Liver (tissue), 9 donors: ENCODE results near the gene RNF149. TPM values are rescaled to one million over a fixed set of nuclear protein-coding genes. Genes with fewer than 3 reads are reported as not detected.

Experiments used
- DNase-seq: peaks from one replicate; pipeline ENCODE4 v3.0.0-alpha.2; 2017; ENCODE audit warnings: low spot score
- H3K27ac ChIP-seq, 2 donors: one replicate each; pipeline ENCODE4 v1.7.0; 2013; ENCODE audit warnings: inconsistent platforms in 2 of 2, low read length in 2 of 2, control low read depth in 1 of 2, low read depth in 1 of 2, mild to moderate bottlenecking in 1 of 2
- H3K27me3 ChIP-seq, 4 donors: one replicate each; pipeline versions ENCODE4 v1.6.1 to v1.7.0; 2013; ENCODE audit warnings: low read length in 3 of 4, inconsistent platforms in 1 of 4, mild to moderate bottlenecking in 1 of 4, moderate library complexity in 1 of 4; ENCODE audit not compliant: control insufficient read depth in 4 of 4, insufficient read depth in 4 of 4
- H3K36me3 ChIP-seq, 4 donors: one replicate each; pipeline versions ENCODE4 v1.6.1 to v1.7.0; 2013; ENCODE audit warnings: low read length in 3 of 4, mild to moderate bottlenecking in 3 of 4, low read depth in 1 of 4, moderate library complexity in 1 of 4; ENCODE audit not compliant: control insufficient read depth in 4 of 4, insufficient read depth in 3 of 4
- H3K4me1 ChIP-seq, 4 donors: one replicate each; pipeline versions ENCODE4 v1.6.1 to v1.7.0; 2013; ENCODE audit warnings: low read length in 3 of 4, mild to moderate bottlenecking in 3 of 4, moderate library complexity in 1 of 4; ENCODE audit not compliant: control insufficient read depth in 4 of 4, insufficient read depth in 4 of 4
- H3K4me3 ChIP-seq, 3 donors: one replicate each; pipeline versions ENCODE4 v1.6.1 to v1.7.0; 2013; ENCODE audit warnings: low read length in 3 of 3, control low read depth in 1 of 3, low read depth in 1 of 3, mild to moderate bottlenecking in 1 of 3
- H3K9ac ChIP-seq, 2 donors: one replicate each; pipeline ENCODE4 v1.7.0; 2013; ENCODE audit warnings: low read length in 2 of 2, mild to moderate bottlenecking in 2 of 2, moderate library complexity in 2 of 2, control low read depth in 1 of 2, low read depth in 1 of 2
- H3K9me3 ChIP-seq, 4 donors: one replicate each; pipeline versions ENCODE4 v1.6.1 to v1.7.0; 2013; ENCODE audit warnings: low read length in 3 of 4; ENCODE audit not compliant: control insufficient read depth in 4 of 4
- ATF3 ChIP-seq: IDR thresholded peaks from 2 replicates; pipeline ENCODE4 v1.6.1; 2016; ENCODE audit warnings: antibody characterized with exemption
- CTCF ChIP-seq: fragments of 150-350 bp; IDR thresholded peaks from 2 replicates; pipeline ENCODE4 v1.5.1; 2017; ENCODE audit warnings: improper control_type of control experiment, low read depth, low read length; ENCODE audit not compliant: missing input control
- EGR1 ChIP-seq, 2 donors: IDR thresholded peaks; 2 replicates each; pipeline ENCODE4 v1.6.1; 2016 to 2018; ENCODE audit warnings: antibody characterized with exemption in 2 of 2, low read depth in 2 of 2
- FOXA2 ChIP-seq: IDR thresholded peaks from 2 replicates; pipeline ENCODE4 v1.6.1; 2016; ENCODE audit warnings: antibody characterized with exemption
- GABPA ChIP-seq, 2 donors: IDR thresholded peaks in 1 of 2; conservative IDR thresholded peaks in 1 of 2; 2 replicates each; pipeline ENCODE4 v1.6.1; 2016; ENCODE audit warnings: antibody characterized with exemption in 2 of 2, mild to moderate bottlenecking in 1 of 2, moderate library complexity in 1 of 2
- HNF4A ChIP-seq, 2 donors: conservative IDR thresholded peaks; 2 replicates each; pipeline ENCODE4 v1.6.1; 2016; ENCODE audit warnings: antibody characterized with exemption in 2 of 2, mild to moderate bottlenecking in 2 of 2
- JUND ChIP-seq, 2 donors: IDR thresholded peaks; 2 replicates each; pipeline ENCODE4 v1.6.1; 2016; ENCODE audit warnings: antibody characterized with exemption in 2 of 2
- MAX ChIP-seq: IDR thresholded peaks from 2 replicates; pipeline ENCODE4 v1.6.1; 2016; ENCODE audit warnings: antibody characterized with exemption
- RAD21 ChIP-seq, 2 donors: IDR thresholded peaks; 2 replicates each; pipeline ENCODE4 v1.6.1; 2016; ENCODE audit warnings: antibody characterized with exemption in 2 of 2, mild to moderate bottlenecking in 2 of 2
- REST ChIP-seq: IDR thresholded peaks from 2 replicates; pipeline ENCODE4 v1.6.1; 2016; ENCODE audit warnings: antibody characterized with exemption, mild to moderate bottlenecking
- RXRA ChIP-seq, 2 donors: IDR thresholded peaks; 2 replicates each; pipeline ENCODE4 v1.6.1; 2017 to 2018; ENCODE audit warnings: antibody characterized with exemption in 2 of 2, mild to moderate bottlenecking in 1 of 2
- SP1 ChIP-seq: IDR thresholded peaks from 2 replicates; pipeline ENCODE4 v1.6.1; 2018; ENCODE audit warnings: antibody characterized with exemption, mild to moderate bottlenecking
- TAF1 ChIP-seq: conservative IDR thresholded peaks from 2 replicates; pipeline ENCODE4 v1.6.1; 2016; ENCODE audit warnings: antibody characterized with exemption, mild to moderate bottlenecking
- YY1 ChIP-seq: IDR thresholded peaks from 2 replicates; pipeline ENCODE4 v1.6.1; 2016; ENCODE audit warnings: antibody characterized with exemption, mild to moderate bottlenecking
- ZBTB33 ChIP-seq: IDR thresholded peaks from 2 replicates; pipeline ENCODE4 v1.6.1; 2016; ENCODE audit warnings: antibody characterized with exemption
- WGBS: extraction: QIAGEN DNeasy Blood & Tissue Kit; methylation state at CpG from one replicate; pipeline ENCODE4 v1.1.7; 2013; 5-methylcytosine and 5-hydroxymethylcytosine counted together
- polyA plus RNA-seq, 2 donors: library from polyadenylated mRNA; stranded (reverse) in 1 of 2; unstranded in 1 of 2; fragments of 200-250 nt in 1 of 2; fragments of >200 nt in 1 of 2; fragmentation: Nextera tagmentation in 1 of 2; extraction: Ambion mirVana in 1 of 2; gene quantifications; one replicate each; pipeline versions ENCODE4 v1.2.1 to v1.2.3, GENCODE V29; 2013 to 2015
- total RNA-seq, 2 donors: library from RNA; depleted of rRNA; stranded (reverse); fragments of >200 nt; gene quantifications; one replicate each; pipeline ENCODE4 v1.2.3, GENCODE V29; 2014
- donor health status: healthy.
- donor health status: healthy.
- donor health status: healthy.
- donor health status: healthy.
- donor health status: healthy.

RNF149 gene
- total and polyA plus RNA-seq, 4 donors, result 14.1 to 54.7 (median 29.1) TPM

GRCh38 chr2:101262142-101262541 is 46.4 kb downstream of the RNF149 start (continued):
- no peak for TF ChIP-seq CTCF

GRCh38 chr2:101258804-101259203 is 49.7 kb downstream of the RNF149 start:
- Histone ChIP-seq H3K9ac (no peak overlapping the region), H3K4me3 (no peak overlapping the region), H3K27ac (no peak overlapping the region), H3K9me3 (no peaks in the 10 kb centered on the region), H3K36me3 (peaks cover 2 to 26% (median 18%) of the 10 kb centered on the region in 4 donors), H3K27me3 (no peaks in the 10 kb centered on the region), H3K4me1 (peaks cover 0 to 24% (median 13%) of the 10 kb centered on the region in 4 donors)
- no peak for DNase-seq
- TF ChIP-seq CTCF (no peak), EGR1 (IDR thresholded peaks at IDR 0.05; ENCODE audit: low read depth in 2 of 2) (no peak), RXRA (IDR thresholded peaks at IDR 0.05) (no peak), JUND (IDR thresholded peaks at IDR 0.05) (no peak), REST (no peak), MAX (no peak), ATF3 (no peak), HNF4A (conservative IDR thresholded peaks at IDR 0.05) (no peak), SP1 (no peak), GABPA (IDR thresholded peaks at IDR 0.05 in 1 of 2, conservative IDR thresholded peaks at IDR 0.05 in 1 of 2) (no peak), TAF1 (no peak), RAD21 (IDR thresholded peaks at IDR 0.05) (no peak), YY1 (no peak), ZBTB33 (no peak), FOXA2 (no peak)
- 94% methylated on average over 8 of the region's 8 CpGs for WGBS
